ENCODE measurements around the gene RCHY1.

The RCHY1 gene

GRCh38 chr4:75530556-75531322, 16.5 kb upstream of the RCHY1 start:
- no peak for DNase-seq
- no peak overlapping the region for H3K4me2 ChIP-seq (ENCODE audit: insufficient read depth, low read length)
- no peak for TF ChIP-seq CTCF (IDR thresholded peaks at IDR 0.05; ENCODE audit: borderline replicate concordance, extremely low read depth, low read length, poor library complexity, severe bottlenecking)
- TF ChIP-seq EZH2 (IDR thresholded peaks at IDR 0.05; ENCODE audit: borderline replicate concordance, low read depth, low read length, severe bottlenecking): no peak
- no peaks in the 10 kb centered on the region for H3K27me3 ChIP-seq (ENCODE audit: insufficient read depth, low read length, poor library complexity)
- H2AFZ ChIP-seq (ENCODE audit: low read depth, low read length): no peak overlapping the region
- peaks cover 68% of the 10 kb centered on the region for H3K36me3 ChIP-seq (ENCODE audit: insufficient read depth, low read length)
- H4K20me1 ChIP-seq (ENCODE audit: insufficient read depth, low read length): no peaks in the 10 kb centered on the region
- H3K9me3 ChIP-seq (ENCODE audit: insufficient read depth, low read length, severe bottlenecking): peaks cover 7% of the 10 kb centered on the region
- H3K27ac ChIP-seq (ENCODE audit: low read length): no peak overlapping the region
- no peak overlapping the region for H3K4me3 ChIP-seq (ENCODE audit: low read depth in 1 of 2, low read length in 2 of 2)
- H3K79me2 ChIP-seq (ENCODE audit: insufficient read depth, low read length): no peaks in the 10 kb centered on the region
- no peaks in the 10 kb centered on the region for H3K4me1 ChIP-seq (ENCODE audit: insufficient read depth, low read length)
- no peak overlapping the region for H3K9ac ChIP-seq (ENCODE audit: low read depth, low read length)
- no peak for ATAC-seq (ENCODE audit: insufficient read depth, low read depth)

GRCh38 chr4:75527482-75527881, 13.3 kb upstream of the RCHY1 start:
- Histone ChIP-seq H3K27ac (ENCODE audit: low read length) (no peak overlapping the region), H3K4me3 (ENCODE audit: low read depth in 1 of 2, low read length in 2 of 2) (no peak overlapping the region), H3K36me3 (ENCODE audit: insufficient read depth, low read length) (peaks cover 77% of the 10 kb centered on the region), H3K4me2 (ENCODE audit: insufficient read depth, low read length) (no peak overlapping the region), H3K9ac (ENCODE audit: low read depth, low read length) (no peak overlapping the region), H3K27me3 (ENCODE audit: insufficient read depth, low read length, poor library complexity) (no peaks in the 10 kb centered on the region), H4K20me1 (ENCODE audit: insufficient read depth, low read length) (no peaks in the 10 kb centered on the region), H3K4me1 (ENCODE audit: insufficient read depth, low read length) (no peaks in the 10 kb centered on the region), H3K79me2 (ENCODE audit: insufficient read depth, low read length) (no peaks in the 10 kb centered on the region), H2AFZ (ENCODE audit: low read depth, low read length) (no peak overlapping the region), H3K9me3 (ENCODE audit: insufficient read depth, low read length, severe bottlenecking) (peaks cover 7% of the 10 kb centered on the region)
- ATAC-seq (ENCODE audit: insufficient read depth, low read depth) (no peak), DNase-seq (no peak)
- no peak for TF ChIP-seq CTCF (IDR thresholded peaks at IDR 0.05; ENCODE audit: borderline replicate concordance, extremely low read depth, low read length, poor library complexity, severe bottlenecking)
- no peak for TF ChIP-seq EZH2 (IDR thresholded peaks at IDR 0.05; ENCODE audit: borderline replicate concordance, low read depth, low read length, severe bottlenecking)

- Histone ChIP-seq H3K27ac (ENCODE audit: low read length) (no peak overlapping the region), H3K4me3 (ENCODE audit: low read depth in 1 of 2, low read length in 2 of 2) (no peak overlapping the region), H3K9me3 (ENCODE audit: insufficient read depth, low read length, severe bottlenecking) (peaks cover 1% of the 10 kb centered on the region), H3K4me1 (ENCODE audit: insufficient read depth, low read length) (no peaks in the 10 kb centered on the region), H3K9ac (ENCODE audit: low read depth, low read length) (no peak overlapping the region), H3K79me2 (ENCODE audit: insufficient read depth, low read length) (no peaks in the 10 kb centered on the region), H3K36me3 (ENCODE audit: insufficient read depth, low read length) (peaks cover 68% of the 10 kb centered on the region), H3K27me3 (ENCODE audit: insufficient read depth, low read length, poor library complexity) (no peaks in the 10 kb centered on the region), H2AFZ (ENCODE audit: low read depth, low read length) (no peak overlapping the region), H3K4me2 (ENCODE audit: insufficient read depth, low read length) (no peak overlapping the region), H4K20me1 (ENCODE audit: insufficient read depth, low read length) (no peaks in the 10 kb centered on the region)
- ATAC-seq (ENCODE audit: insufficient read depth, low read depth): no peak
- no peak for DNase-seq
- TF ChIP-seq EZH2 (IDR thresholded peaks at IDR 0.05; ENCODE audit: borderline replicate concordance, low read depth, low read length, severe bottlenecking) (no peak), CTCF (IDR thresholded peaks at IDR 0.05; ENCODE audit: borderline replicate concordance, extremely low read depth, low read length, poor library complexity, severe bottlenecking) (no peak)
Measured at GRCh38 chr4:75525910-75526309, 11.7 kb upstream of the RCHY1 start.
